C4-2B (cell line): ENCODE data around the gene HSPG2.

Source experiments
- H3K27ac ChIP-seq: fragments of 450-650 bp; 2 replicates; pipeline ENCODE4 v1.5.1; 2017
- CTCF ChIP-seq: fragments of 450-650 bp; conservative IDR thresholded peaks from 2 replicates; pipeline ENCODE4 v1.5.1; 2017; ENCODE audit warnings: mild to moderate bottlenecking
- ZFX ChIP-seq: fragments of 450-650 bp; IDR thresholded peaks from 2 replicates; pipeline ENCODE4 v1.6.1; 2017

The HSPG2 gene

DNA sequence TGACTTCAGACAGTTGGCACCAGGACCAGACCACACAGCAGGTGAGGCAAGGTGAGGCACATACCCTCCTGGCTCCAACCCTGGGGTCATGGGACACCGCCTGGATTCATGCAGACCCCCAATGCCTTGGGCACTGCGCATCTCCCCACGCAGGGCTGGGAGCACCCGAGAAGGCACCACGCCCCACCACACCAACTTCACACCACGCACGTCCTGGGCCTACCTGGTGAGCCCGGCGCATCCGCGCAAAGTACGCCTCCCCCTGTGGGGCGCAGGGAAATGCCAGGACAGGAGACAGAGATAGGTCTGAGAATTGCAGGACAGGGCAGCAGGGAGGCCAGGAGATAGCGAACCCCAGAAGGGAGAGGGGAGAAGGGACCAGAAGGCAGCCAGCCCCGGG, 66.5 kb downstream of the HSPG2 start:
- TF ChIP-seq CTCF = no peak
- no peak for TF ChIP-seq ZFX

DNA sequence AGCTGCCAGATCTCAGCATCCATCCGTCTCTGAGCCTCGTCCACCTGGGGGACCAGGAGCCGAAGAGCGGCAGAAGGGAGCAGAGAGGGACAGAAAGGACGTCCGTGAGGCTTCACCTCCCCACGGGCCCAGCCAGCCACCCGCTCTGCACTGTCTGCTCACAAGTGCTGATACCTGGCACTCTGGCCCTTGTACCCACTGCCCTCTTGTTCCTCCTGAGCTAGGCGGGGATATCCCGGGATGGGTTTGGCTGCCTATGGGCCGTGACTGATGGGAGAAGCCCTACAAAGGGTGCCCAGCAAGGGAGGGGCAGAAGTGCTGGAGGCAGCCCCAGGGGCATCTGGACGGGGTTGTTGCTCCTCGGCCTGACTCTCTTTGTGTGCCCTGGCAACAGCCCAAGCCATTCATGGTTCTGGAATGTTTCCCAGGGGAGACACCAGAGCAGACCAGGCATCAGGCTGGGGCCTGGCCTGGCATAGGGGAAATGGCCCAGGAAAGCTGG, 67.4 kb downstream of the HSPG2 start:
- TF ChIP-seq ZFX (no peak), CTCF (no peak)
- H3K27ac ChIP-seq = no peak overlapping the region

More for the DNA sequence above, 66.5 kb downstream of the HSPG2 start:
- no peak overlapping the region for H3K27ac ChIP-seq

DNA sequence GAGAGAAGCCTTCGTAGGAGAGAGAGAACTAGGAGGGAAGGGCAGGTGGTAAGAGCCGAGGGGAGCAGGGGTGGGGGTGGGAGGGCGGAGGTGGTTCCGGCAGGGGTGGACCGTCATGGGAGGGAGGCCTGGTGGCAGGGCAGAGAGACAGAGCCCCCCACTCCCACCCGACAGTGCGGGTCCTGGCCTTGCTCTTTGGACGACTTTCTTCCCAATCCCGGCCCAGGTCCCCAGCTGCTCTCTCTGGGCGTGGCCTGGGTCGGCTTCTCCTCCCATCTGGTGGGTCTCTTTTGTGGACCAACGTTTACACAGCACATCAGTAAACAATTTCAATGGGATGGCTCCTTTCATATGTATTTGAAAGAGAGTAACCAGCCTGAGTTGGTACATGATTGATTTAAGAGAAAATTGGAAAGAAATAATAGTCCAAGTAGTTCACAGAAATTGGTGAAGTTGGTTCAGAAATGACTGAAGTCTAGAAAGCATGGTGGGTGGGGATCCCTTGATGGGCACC, 68.1 kb downstream of the HSPG2 start:
- no peak for TF ChIP-seq CTCF
- TF ChIP-seq ZFX = no peak
- H3K27ac ChIP-seq = no peak overlapping the region

DNA sequence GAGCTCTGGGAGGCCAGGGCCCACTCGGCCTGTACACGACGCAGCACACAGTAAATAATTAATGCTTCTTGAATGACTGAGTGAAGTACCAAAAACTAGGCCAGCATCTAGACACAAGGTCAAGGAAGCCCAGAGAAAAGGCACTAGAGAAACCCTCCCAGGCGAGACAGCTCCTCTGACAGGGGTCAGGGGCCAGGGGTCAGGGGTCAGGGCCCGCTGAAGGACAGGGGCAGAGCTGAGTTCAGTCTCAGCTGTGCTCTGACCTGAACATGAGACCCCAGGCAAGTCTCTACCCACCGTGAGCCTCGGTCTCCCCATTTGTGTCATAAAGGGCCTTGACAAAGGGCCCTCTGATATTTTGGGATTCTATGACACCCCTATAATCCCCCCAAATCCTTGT, 68.6 kb downstream of the HSPG2 start:
- no peak overlapping the region for H3K27ac ChIP-seq
- TF ChIP-seq ZFX (no peak), CTCF (no peak)

GRCh38 chr1:21867451-21867996, 69.6 kb downstream of the HSPG2 start:
- no peak overlapping the region for H3K27ac ChIP-seq
- TF ChIP-seq ZFX = no peak
- no peak for TF ChIP-seq CTCF

- H3K27ac ChIP-seq = no peak overlapping the region
These were observed 70.4 kb downstream of the HSPG2 start for GRCh38 chr1:21866707-21867043.

More at GRCh38 chr1:21866707-21867043, 70.4 kb downstream of the HSPG2 start:
- TF ChIP-seq CTCF = no peak
- TF ChIP-seq ZFX = no peak
